MM.1S (cell line): ENCODE data around the gene KCNK18.

Experiments
- DNase-seq: peaks from one replicate; pipeline ENCODE4 v3.0.0-alpha.2; 2015
- H2AFZ ChIP-seq: fragments of 300-600 bp; sonication (generic); 2 replicates; pipeline ENCODE4 v1.6.0; 2016; ENCODE audit warnings: antibody characterized with exemption, low read length
- H3F3A ChIP-seq: fragments of 300-600 bp; sonication (generic); 2 replicates; pipeline ENCODE4 v1.6.1; 2016; ENCODE audit warnings: mild to moderate bottlenecking, antibody characterized with exemption, low read length, moderate library complexity, mixed read lengths; ENCODE audit not compliant: insufficient read depth
- H3K27ac ChIP-seq: fragments of 300-600 bp; sonication (generic); 2 replicates; pipeline ENCODE4 v1.5.1; 2016; ENCODE audit warnings: mild to moderate bottlenecking, low read length
- H3K27me3 ChIP-seq: fragments of 300-600 bp; sonication (generic); replicated peaks from 2 replicates; pipeline ENCODE4 v1.6.0; 2016; ENCODE audit warnings: low read length; ENCODE audit not compliant: insufficient read depth
- H3K36me3 ChIP-seq: fragments of 300-600 bp; sonication (generic); replicated peaks from 2 replicates; pipeline ENCODE4 v1.6.1; 2016; ENCODE audit warnings: mild to moderate bottlenecking, low read length, mixed read lengths; ENCODE audit not compliant: insufficient read depth
- H3K4me1 ChIP-seq: fragments of 300-600 bp; sonication (generic); 2 replicates; pipeline ENCODE4 v1.6.1; 2016; ENCODE audit warnings: low read length, mixed read lengths
- H3K4me2 ChIP-seq: fragments of 300-600 bp; sonication (generic); 2 replicates; pipeline ENCODE4 v1.6.0; 2016; ENCODE audit warnings: low read depth, low read length
- H3K4me3 ChIP-seq: fragments of 300-600 bp; sonication (generic); 2 replicates; pipeline ENCODE4 v1.5.1; 2016; ENCODE audit warnings: low read length, mixed read lengths
- H3K79me2 ChIP-seq: fragments of 300-600 bp; sonication (generic); 2 replicates; pipeline ENCODE4 v1.6.1; 2016; ENCODE audit warnings: mixed run types, low read length, mixed read lengths
- H3K9ac ChIP-seq: fragments of 300-600 bp; sonication (generic); 2 replicates; pipeline ENCODE4 v1.6.1; 2016; ENCODE audit warnings: low read length, mixed read lengths
- H3K9me2 ChIP-seq: fragments of 300-600 bp; sonication (generic); replicated peaks from 2 replicates; pipeline ENCODE4 v1.6.1; 2016; ENCODE audit warnings: mild to moderate bottlenecking, low read length, mixed read lengths; ENCODE audit not compliant: insufficient read depth
- H3K9me3 ChIP-seq: fragments of 300-600 bp; sonication (generic); replicated peaks from 2 replicates; pipeline ENCODE4 v1.6.1; 2016; ENCODE audit warnings: mild to moderate bottlenecking, low read length, mixed read lengths; ENCODE audit not compliant: insufficient read depth
- H4K20me1 ChIP-seq: fragments of 300-600 bp; sonication (generic); 2 replicates; pipeline ENCODE4 v1.6.1; 2016; ENCODE audit warnings: mild to moderate bottlenecking, low read length, moderate library complexity, mixed read lengths; ENCODE audit not compliant: insufficient read depth
- CTCF ChIP-seq: fragments of 300-600 bp; sonication (generic); IDR thresholded peaks from 2 replicates; pipeline ENCODE4 v1.5.1; 2016; ENCODE audit warnings: antibody characterized with exemption, low read length, mixed read lengths
- EZH2 ChIP-seq: fragments of 300-600 bp; sonication (generic); optimal IDR thresholded peaks from 2 replicates; pipeline ENCODE3; 2017; ENCODE audit warnings: low read depth, mild to moderate bottlenecking, antibody characterized with exemption, low read length, mixed read lengths
- EZH2phosphoT487 ChIP-seq: fragments of 300-600 bp; sonication (generic); IDR thresholded peaks from 2 replicates; pipeline ENCODE4 v1.6.1; 2018; ENCODE audit warnings: antibody characterized with exemption, low read length

Gene KCNK18

GRCh38 chr10:117158297-117158696, 39.0 kb upstream of the KCNK18 start:
- Histone ChIP-seq H3F3A (no peaks in the 10 kb centered on the region), H3K9me3 (no peaks in the 10 kb centered on the region), H3K9me2 (no peaks in the 10 kb centered on the region), H3K4me3 (no peak overlapping the region), H3K36me3 (no peaks in the 10 kb centered on the region), H3K4me2 (no peak overlapping the region), H3K79me2 (no peaks in the 10 kb centered on the region), H3K4me1 (no peaks in the 10 kb centered on the region), H4K20me1 (no peaks in the 10 kb centered on the region), H3K27ac (no peak overlapping the region), H2AFZ (no peak overlapping the region), H3K9ac (no peak overlapping the region), H3K27me3 (peaks cover 22% of the 10 kb centered on the region; the same call in 1 of the 2 replicates)
- DNase-seq: no peak
- no peak for TF ChIP-seq CTCF
- TF ChIP-seq EZH2: no peak
- no peak for TF ChIP-seq EZH2phosphoT487

GRCh38 chr10:117159390-117159789, 37.9 kb upstream of the KCNK18 start:
- H3K27ac ChIP-seq: no peak overlapping the region
- no peak for TF ChIP-seq CTCF
- no peak for TF ChIP-seq EZH2phosphoT487
- no peak for TF ChIP-seq EZH2
- no peak overlapping the region for H3K4me3 ChIP-seq

GRCh38 chr10:117160567-117160966, 36.7 kb upstream of the KCNK18 start:
- Histone ChIP-seq H2AFZ (no peak overlapping the region), H3K9me2 (no peaks in the 10 kb centered on the region), H3K9ac (no peak overlapping the region), H4K20me1 (no peaks in the 10 kb centered on the region), H3K36me3 (no peaks in the 10 kb centered on the region), H3K9me3 (no peaks in the 10 kb centered on the region), H3K4me3 (no peak overlapping the region), H3K27me3 (peaks cover 44% of the 10 kb centered on the region), H3K79me2 (no peaks in the 10 kb centered on the region), H3K4me2 (no peak overlapping the region), H3F3A (no peaks in the 10 kb centered on the region), H3K27ac (no peak overlapping the region), H3K4me1 (no peaks in the 10 kb centered on the region)
- TF ChIP-seq EZH2phosphoT487: no peak
- no peak for TF ChIP-seq CTCF
- no peak for TF ChIP-seq EZH2
- no peak for DNase-seq

More at GRCh38 chr10:117159390-117159789, 37.9 kb upstream of the KCNK18 start:
- DNase-seq: no peak
- Histone ChIP-seq H3F3A (no peaks in the 10 kb centered on the region), H3K9me3 (no peaks in the 10 kb centered on the region), H4K20me1 (no peaks in the 10 kb centered on the region), H3K9ac (no peak overlapping the region), H3K4me1 (no peaks in the 10 kb centered on the region), H3K4me2 (no peak overlapping the region), H3K9me2 (no peaks in the 10 kb centered on the region), H3K27me3 (peaks cover 33% of the 10 kb centered on the region), H2AFZ (no peak overlapping the region), H3K79me2 (no peaks in the 10 kb centered on the region), H3K36me3 (no peaks in the 10 kb centered on the region)
